Stimulated activated CD4-positive, alpha-beta T cell treated with anti-CD3 and anti-CD28 coated beads, Interleukin-4, amount 100 ng/mL, for 24 hours (primary cell): ENCODE data around the gene PKD1.

Experiments used
- DNase-seq: peaks from one replicate; pipeline ENCODE4 v3.0.0-alpha.2; 2020

Gene PKD1

DNA sequence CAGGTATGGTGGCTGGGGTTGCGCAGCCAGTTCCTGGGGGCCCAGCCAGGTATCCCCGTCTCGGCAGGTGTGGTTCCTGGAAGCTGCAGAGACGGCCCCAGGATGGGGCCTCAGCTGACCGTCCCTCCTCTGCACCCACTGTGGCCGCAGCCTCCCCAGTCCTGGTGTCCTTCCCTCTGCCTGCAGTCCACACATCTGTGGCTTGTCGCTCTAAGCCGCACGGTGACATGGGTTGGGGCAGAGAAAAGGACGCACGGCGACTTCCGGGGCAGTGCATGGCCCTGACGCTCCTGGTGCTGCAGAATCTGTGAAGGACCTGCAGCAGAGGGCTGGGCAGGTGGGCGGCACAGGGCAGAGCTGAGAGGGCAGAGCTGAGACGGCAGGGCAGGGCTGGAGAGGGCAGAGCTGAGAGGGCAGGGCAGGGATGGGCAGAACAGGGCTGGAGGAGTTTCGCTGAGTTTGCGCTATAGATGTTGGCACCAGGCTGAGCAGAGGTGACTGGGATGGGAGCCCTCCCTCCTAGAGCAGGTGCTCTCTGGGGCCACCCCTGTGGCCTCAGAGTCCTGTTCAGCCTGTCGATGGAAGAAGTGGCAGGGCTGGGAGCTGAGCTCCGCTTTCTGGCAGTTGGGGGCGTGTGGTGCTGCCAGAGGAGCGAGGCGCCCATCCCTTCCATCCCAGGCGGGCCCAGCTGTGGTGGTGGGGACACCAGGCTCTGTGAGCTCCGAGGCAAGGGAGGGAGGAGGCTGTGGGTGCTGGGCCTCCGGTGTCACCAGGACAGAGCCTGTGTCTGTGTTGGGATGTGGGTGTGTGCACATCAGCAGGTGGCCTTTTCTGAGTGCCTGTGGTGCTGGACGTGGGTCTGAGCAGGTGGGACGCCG is 64.9 kb downstream of the PKD1 start:
- DNase-seq = no peak

DNA sequence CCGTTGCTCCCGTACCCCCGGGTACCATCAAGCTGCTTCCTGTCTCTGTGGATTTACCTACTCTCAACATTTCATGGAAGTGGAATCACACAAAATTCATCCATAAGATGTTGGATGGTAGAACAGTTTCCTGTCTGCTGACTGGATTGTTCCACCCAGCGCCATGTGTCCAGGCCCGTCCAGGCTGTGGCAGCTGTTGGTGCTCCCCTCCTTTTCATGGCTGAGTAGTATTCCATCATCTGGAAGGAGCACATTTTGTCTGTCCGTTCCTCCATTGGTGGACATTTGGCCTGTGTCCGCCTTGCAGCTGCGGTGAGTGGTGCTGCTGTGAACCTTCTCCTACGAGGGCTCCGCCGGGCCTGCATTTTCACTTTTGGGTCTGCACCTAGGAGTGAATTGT is 69.6 kb downstream of the PKD1 start:
- DNase-seq = no peak

DNA sequence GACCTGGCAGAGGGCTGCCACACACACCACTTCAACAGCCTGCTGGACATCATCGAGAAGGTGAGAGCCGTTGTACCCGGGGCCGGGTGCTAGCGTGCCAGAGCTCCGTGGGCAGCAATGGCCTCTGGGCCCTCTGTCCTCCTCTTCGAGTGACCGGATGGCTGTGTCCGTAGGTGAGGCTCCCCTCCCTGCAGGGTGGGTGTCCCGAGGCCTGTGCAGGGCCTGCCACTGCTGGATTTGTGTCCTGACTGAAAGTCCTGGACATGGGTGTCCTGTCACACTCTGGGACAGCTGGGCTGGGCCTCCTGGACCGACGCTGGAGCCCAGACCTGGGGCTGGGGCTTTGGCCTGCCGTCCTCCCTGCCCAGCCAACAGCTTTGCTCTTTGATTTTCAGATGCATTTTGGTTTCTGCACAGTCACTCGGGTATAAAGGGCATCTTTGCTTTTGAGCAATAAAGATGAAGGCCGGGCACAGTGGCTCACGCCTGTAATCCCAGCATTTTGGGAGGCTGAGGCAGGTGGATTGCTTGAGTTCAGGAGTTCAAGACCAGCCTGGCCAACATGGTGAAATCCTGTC is 71.2 kb downstream of the PKD1 start:
- no peak for DNase-seq

DNA sequence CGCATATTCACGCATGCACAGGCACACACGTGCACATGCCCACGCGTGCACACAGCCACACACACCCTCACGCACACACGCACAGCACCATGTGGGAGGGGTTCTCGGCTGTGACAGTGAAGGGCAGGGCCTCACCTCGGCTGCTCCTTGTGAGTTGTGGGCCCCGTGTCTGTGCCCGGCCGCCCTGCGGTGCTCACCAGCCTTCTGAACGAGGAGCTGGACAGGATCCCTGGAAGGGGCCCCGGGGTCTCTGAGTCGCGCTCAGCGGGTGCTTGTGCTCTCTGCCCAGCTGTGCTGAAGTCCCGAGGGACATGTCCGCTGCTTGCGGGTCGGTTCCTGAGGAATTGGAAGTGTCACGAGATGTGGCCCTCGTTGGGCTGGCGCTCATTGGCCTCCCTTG is 71.8 kb downstream of the PKD1 start:
- DNase-seq = no peak

DNA sequence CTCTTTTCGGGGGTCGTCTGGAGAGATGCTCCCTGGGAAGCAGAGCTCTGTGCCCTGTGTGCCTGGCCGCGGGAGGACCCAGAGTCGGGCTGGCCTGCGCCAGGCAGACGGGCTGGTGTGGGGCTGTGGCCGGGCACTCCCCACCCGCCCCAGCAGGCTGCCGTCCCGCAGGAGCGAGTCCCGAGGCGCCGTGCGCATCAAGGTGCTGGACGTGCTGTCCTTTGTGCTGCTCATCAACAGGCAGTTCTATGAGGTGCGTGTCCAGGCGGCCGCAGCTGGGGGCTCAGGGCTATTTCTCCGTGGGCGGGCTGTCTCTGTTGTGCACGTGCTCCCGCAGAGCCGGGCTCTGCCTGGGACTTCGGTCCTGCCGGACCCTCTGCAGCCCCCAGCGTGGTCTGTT is 72.9 kb downstream of the PKD1 start:
- DNase-seq = no peak

DNA sequence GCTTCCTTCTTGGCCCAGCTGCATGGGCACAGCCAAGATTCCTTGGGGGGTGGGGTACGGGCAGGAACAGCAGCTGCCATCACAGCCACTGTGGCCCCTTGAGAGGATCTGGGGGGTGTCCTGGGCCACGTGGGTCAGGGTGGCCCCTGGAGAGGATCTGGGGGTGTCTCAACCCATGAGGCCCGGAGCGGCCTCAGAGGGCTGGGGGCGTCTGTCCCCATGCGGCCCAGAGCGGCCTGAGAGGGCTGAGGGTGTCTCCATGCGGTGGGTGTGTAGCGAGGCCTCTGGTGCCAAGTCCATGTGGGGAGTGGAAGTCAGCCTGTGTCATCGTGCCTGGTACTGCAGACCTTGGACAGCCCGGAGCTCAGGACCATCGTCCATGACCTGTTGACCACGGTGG is 74.2 kb downstream of the PKD1 start:
- no peak for DNase-seq

DNA sequence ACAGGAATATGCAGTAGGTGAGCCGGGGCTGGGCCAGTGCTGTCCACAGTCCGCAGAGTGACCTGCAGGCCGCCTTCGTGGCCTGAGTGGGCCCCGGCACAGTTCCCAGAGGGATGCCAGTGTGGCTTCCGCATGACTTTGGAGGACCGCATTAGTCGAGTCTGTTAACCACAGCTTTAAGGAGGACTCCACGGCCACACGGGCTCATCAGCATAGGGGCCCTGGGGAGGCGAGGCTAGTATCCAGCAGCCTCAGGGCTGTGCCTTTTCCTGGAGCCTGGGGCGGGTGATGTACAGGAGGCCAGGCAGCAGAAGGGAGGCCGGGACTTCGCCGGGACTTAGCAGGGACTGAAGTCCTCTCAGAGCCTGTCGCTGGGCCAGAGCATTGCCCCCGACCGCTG is 74.7 kb downstream of the PKD1 start:
- no peak for DNase-seq

DNA sequence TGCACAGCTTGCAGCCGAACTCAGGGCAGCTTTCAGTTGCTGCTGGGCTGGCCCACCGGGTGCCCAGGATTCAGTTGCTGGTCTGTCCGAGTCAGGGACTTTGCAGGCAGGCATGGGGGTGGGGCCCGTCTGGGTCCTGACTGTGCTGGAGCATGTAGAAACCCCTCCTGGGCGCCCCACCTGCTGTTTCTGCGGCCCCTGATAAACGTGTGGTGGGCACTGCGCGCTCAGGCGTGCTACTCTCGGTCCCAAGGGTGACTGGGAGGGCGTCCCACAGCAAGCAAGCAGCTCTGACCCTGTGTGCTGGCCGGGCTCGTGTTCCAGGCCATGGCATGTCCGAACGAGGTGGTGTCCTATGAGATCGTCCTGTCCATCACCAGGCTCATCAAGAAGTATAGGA is 75.4 kb downstream of the PKD1 start:
- DNase-seq = no peak

DNA sequence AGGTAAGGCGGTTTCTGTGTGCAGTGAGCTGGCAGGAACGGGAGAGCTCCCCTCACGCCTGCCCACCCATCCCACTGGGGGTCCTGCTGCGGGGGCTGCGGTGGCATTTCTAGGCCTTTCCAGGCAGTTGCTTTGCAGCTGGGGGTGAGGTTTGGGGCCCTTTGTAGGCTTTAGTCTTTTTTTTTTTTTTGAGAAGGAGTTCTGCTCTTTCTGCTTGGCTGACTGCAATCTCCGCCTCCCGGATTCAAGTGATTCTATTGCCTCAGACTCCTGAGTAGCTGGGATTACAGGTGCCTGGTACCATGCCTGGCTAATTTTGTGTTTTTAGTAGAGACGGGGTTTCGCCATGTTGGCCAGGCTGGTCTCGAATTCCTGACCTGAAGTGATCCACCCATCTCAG is 76.8 kb downstream of the PKD1 start:
- no peak for DNase-seq

DNA sequence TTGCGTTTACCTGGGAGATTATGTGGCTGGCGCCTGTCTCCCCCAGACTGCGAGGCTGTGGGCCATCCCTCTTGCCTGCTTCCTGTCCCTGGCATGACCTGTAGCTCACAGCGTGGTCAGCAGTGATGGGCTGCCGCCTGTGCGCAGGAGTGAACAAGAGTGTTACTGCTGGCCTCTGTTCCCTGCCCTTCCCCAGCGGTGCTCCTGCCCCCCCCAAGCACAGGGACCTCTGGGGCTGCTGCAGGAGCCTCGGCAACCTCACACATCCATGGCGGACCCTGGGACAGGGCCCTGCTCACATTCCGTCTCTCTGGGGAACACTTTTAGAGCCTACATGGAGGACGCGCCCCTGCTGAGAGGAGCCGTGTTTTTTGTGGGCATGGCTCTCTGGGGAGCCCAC is 77.3 kb downstream of the PKD1 start:
- DNase-seq = no peak

DNA sequence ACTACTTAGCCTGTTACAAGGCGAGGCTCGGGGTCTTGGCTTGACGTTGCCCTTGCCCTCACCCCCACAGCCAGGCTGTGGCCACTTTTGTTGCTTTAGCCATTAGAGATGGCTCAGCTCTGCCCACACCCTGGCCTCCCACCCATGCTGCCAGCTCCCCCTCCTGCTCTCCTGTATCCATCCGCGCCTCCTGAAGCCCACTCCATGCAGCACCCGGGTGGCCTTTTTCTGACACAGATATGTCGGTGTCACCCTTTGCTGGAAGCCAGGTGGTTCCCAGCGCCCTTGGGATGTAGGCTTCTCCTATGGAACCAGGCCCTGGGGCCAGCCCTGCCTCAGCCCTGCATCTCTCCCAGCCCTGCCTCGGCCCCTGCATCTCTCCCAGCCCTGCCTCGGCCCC is 78.3 kb downstream of the PKD1 start:
- DNase-seq = no peak

DNA sequence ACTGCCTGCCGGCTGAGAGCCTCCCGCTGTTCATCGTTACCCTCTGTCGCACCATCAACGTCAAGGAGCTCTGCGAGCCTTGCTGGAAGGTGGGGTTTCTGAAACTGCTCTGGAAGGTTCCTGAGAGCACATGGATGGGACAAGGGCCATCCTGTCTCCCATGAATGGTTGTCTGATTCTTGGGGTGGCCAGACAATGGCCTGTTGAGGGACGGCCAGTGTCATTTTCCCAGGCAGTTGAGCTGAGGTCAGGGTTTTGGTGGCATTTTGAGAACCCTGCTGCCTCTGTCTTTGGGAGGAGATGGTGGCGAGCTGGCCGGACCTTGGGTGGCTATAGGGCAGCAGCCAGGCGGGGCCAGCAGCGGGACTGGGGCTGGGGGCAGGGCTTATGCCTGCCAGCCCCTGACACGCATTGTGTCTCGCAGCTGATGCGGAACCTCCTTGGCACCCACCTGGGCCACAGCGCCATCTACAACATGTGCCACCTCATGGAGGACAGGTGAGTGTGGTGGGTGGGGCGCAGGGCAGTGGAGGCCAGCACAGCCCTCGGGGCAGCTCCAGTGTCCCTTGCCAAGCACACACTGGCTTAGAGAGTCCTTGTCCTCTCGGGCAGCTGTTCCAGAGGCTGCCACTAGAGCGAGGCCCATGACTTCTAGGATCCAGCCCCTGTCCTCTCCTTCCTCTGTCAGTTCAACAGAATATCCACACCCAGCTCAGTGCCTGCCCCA is 78.9 kb downstream of the PKD1 start:
- DNase-seq = no peak

DNA sequence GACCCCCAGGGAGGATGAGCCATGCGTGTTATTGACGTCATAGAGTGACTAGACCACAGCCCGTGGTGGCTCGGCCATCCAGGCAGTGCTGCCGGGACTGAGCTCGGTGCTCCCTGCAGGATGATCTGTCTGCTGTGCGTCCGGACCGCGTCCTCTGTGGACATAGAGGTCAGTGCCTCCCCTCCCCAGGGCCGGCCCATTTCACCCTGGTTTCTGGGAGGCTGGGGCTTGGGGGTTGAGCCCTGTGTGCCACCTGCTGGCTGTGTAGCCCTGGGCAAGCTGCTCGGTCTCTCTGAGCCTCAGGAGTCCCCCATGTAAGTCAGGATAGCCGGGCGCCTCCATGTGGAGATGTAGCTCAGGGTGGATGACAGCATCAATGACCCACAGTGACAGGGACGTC is 79.6 kb downstream of the PKD1 start:
- DNase-seq = no peak

DNA sequence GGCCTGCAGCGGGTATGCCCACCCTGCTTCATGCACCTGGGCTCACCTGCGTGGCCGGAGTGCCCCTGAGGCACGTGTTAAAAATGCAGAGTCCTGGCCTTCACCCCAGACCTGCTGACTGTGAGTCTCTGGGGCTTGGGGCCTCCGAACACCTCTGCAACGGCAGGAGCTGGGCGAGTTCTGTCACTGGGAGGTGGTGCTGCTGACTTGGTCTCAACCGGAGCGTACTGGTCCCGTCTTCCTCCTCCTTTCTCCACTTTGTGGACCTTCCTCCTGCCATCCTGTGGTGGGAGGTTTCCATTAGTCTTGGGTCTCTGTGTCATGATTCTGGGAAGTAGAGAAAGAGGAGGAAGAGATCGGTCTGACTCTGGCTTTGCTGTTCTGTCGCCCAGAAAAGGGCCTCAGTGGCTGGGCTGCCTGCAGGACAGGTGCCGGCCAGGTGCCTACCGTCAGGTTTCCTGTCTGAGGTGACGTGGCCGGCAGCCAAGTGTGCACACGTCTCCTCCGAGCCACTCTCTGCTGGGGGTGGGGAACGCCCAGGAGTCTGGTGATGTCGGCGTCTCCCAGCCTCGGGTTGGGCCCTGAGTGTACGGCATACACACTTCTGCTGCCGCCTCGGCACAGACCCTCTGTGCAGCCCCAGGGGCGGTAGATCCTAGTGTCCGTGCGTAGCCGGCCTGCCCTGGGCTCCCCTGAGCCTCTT is 81.0 kb downstream of the PKD1 start:
- DNase-seq = no peak

DNA sequence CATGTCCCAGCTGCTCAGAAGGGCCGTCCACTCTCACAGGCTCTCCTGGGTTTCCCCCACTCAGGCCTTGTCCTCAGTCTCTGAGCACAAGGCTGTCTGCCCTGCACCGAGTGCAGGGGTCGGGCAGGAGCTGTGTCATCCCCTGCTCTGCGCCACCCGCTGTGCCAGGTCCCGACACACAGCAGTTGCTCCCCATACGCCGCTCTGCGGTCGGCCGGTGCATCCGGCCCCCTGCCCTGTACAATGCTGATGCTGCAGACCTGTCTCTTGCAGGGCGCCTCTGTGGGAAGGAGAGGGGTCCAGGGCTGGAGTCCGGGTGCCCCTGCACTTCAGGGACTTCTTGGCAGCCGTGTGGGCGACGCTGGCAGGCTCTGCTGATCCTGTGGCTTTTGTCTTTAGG is 81.8 kb downstream of the PKD1 start:
- DNase-seq = no peak

DNA sequence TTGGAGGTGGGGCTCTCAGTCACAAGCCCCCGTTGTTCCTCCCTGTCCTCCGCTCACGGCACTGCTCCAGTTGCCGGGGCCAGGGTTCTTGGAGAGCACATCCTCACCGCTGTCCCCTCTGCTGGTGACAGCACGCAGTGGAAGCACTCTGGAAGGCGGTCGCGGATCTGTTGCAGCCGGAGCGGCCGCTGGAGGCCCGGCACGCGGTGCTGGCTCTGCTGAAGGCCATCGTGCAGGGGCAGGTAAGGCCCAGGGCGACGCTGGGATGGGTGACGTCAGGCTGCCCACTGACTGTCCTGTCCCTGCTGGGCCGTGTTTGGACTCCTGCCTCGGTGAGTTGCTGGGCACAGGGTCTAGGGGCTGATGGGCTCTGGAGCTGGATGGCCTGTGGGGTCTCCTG is 82.5 kb downstream of the PKD1 start:
- no peak for DNase-seq

DNA sequence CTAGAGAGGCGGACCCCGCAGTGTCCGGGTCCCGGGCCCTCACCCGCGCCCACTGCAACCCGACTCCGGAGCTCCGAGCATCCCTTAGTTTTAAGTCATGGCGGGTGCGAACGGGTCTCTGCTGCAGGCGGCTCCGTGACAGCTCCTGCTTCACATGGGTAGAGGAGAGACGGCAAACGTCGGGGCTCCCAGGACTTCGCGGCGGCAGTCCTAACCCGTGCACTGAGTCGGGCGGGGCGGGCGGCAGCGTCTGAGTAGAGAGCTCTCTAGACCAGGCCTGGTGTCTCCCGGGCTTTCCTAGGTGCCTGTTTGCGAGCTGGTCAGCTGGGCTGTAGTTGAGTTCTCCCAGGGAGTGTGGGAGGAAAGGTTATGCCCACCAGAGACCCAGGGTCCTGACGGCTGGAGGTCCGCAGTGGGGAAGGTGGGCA is 87.6 kb downstream of the PKD1 start:
- DNase-seq = no peak

DNA sequence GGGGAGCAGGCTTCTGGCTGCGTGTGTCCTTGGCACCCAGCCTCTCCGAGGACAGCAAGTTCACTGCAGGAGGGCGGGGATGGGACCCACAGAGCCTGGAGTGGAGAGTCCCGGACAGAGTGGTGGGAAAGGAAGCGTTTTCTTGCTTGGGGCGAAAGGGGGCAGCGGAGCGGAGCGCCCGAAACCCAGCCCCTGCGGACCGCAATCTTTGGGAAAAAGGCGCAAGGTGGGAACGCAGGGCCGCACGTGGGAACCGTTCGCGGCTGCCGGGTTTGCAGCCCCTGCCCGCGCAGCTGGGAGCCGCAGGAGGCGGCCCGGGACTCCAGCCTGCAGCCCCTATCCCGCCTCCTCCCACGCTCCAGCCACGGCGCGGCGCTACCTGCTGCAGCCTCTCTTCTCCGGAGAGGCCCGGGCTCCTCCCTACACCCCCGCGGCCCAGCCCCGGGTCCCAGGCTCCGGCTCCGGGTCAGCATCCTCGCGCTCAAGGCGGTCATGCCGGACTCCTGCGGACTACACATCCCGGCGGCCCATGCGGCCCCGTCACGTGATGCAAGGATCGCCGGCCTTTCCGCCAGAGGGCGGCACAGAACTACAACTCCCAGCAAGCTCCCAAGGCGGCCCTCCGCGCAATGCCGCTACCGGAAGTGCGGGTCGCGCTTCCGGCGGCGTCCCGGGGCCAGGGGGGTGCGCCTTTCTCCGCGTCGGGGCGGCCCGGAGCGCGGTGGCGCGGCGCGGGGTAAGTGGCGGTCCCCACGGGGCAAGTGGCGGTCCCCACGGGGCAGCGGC is 88.2 kb downstream of the PKD1 start, which contains the start of the genes NTHL1 and TSC2:
Gene NTHL1, minus strand, starts transcription at position 505 of the 786 bp plus-strand sequence. Its CDS starts 11 bp downstream, at position 494.
Gene TSC2, plus strand, starts transcription at position 656 of the 786 bp plus-strand sequence. CDS start 631 bp downstream, outside the sequence.
- DNase-seq = peak; percentile 96

DNA sequence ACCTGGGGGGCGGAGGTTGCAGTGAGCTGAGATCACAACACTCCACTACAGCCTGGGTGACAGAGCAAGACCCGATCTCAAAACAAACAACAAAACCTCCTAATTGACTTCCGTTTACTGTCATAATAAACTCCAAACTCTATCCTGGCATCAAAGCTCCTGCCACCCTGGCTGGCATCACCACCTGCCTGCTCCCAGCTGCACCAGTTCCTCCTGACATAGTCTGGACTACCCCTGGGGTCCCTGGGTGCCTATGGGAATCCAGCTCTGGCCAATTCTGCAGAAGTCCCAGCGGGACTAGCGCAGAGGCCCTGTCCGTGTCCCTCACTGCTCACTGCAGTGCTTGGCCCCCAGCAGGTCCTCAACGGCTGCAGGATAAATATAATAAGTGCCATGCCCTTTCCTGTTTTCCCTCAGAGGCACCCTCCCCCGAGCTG is 88.8 kb downstream of the PKD1 start:
- DNase-seq = no peak

DNA sequence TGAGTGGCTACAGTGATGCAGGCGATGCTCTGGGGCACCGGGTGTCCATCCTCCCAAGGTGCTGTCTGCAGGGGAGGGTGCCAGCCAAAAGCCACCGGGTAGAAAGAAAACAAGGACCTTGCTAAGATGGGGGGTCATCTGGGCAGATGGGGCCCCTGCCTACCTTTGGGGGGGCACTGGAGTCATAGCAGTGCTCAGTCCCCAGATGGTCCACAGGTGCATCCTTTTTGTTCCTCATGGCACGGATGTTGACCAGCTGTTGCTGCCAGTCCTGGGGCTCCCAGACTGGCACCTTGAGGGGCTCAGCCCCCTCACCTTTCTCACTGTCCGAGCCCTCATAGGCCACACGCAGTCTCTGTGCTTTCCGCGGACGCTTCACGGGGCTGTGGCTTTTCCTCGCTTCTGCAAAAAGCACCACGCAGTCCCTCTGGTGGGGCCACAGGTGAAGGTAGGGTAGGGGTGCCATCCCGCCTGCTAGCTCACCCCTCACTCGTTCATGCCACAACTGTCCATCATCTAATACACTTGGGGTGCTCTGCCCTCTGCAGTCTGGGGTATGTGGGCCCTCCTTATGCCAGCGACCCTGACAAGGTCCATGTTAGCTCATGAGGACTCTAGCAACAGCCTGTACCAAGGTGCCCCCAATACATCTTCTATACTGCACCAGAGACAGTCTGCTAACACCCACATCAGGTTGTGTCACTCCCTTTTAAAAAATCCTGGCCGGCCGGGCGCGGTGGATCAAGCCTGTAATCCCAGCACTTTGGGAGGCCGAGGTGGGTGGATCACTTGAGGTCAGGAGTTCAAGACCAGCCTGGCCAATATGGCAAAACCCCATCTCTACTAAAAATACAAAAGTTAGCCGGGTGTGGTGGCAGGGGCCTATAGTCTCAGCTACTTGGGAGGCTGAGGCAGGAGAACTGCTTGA is 89.5 kb downstream of the PKD1 start:
- DNase-seq = no peak

DNA sequence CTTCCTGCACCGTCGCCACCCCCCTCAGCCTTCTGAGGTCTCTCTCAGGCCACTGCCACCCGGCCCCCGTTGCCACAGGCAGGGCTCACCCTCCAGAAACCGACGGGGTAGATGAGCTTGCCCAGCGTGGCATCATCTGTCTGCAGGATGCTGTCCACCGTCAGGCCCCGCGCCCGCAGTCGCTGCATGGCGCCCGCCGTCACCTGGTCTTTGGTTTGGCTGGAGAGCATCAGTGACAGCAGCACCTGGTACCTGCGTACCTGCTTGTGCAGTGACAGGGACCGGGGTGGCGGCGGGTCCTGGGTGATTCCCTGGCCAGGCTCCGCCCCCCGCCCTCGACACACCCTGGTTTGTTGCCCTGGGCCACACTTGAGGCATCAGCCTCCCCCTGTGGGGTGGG is 91.2 kb downstream of the PKD1 start:
- no peak for DNase-seq
